ENCODE results near the gene ENTPD1.
"Not testable (repeated sequence)": the region's sequence is repeated elsewhere in the genome, so short reads cannot be mapped to it uniquely, and the experiment has no call there.

Gene ENTPD1

DNA sequence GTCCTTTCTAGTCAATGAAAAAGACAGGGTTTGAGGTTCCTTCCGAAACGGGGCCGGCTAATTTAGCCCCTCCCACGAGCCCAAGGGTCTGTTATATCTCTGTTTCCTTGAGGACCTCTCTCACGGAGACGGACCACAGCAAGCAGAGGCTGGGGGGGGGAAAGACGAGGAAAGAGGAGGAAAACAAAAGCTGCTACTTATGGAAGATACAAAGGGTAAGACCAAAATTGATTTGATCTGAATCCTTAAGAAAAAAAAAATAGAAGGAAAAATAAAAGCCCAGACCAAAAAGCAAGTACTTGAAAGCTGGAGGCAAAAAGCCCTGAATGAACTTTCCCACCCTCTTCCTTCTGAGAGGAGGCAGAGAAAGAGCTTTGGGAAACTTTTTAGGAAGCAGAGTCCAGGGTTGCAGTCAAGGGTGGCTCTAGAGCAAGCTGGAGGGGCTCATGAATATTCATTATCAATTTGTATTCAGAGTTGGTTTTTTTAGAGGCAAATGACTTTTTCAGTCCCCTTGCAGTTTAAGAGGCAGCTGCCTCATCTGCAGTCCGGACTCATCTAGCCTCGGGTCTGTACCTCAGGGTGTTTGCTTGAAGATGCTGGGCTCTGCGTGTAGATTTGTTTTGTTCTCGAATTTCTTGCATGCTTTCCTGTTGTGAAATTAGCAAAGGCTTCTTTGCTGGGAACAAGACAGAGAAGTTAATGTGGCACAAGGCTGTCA is at the start of gene ENTPD1:
Gene ENTPD1 (plus strand): TSS at position 123 of the 721 bp plus-strand sequence. CDS start 77 bp downstream, at position 200.
- no peak for DNase-seq

DNA sequence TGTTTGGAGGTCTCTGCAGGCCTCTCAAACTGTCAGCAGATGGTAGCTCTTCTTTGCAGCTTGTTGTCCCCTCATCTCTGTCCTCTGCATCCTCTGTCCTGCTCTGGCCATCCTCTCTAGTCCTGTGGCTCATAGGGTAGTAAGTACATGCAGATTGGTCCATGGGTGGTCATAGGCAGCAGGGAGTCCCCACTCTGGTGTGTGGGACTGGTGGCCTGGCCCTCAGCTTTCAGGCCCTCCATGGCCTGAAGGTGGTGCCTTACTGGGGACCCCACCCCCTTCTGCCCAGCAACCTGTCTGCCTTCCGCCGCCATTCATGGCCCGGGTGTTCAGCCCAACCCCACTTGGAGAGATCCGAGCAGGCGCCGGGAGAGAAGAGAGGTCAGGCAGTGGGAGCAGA is 49.4 kb upstream of the ENTPD1 start:
- DNase-seq = no peak

GRCh38 chr10:95706990-95707389 is 49.0 kb upstream of the ENTPD1 start:
- no peak for DNase-seq

DNA sequence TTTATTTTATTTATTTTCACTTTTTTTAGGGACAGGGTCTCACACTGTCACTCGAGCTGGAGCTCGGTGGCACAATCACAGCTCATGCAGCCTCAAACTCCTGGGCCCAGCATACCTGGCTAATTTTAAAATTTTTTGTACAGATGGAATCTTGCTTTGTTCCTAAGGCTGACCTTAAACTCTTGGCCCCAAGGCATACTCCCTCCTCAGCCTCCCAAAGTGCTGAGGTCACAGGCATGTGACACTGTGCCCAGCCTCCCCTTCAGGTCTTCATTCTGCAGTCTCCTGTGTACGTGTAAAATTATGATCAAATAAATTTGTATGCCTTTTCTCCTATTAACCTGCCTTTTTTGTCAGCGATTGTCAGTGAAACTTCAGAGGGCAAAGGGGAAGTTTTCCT is 44.5 kb upstream of the ENTPD1 start:
- DNase-seq = no peak

DNA sequence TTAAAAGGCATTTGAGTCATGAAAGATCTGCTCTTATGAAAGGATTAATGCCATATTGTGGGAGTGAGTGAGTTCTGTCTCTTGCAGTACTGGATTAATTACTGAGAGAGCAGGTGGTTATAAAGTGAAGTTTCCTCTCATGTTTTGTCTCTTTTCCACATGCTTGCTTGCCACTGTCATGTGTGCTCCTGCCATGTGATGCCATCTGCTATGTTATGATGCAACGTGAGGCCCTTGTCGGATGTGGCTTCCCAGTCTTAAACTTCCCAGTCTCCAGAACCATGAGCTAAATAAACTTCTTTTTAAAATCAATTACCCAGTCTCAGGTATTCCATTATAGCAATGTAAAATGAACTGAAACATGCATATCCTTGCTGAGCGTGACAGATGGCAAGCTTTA is 39.5 kb upstream of the ENTPD1 start:
- no peak for DNase-seq

DNA sequence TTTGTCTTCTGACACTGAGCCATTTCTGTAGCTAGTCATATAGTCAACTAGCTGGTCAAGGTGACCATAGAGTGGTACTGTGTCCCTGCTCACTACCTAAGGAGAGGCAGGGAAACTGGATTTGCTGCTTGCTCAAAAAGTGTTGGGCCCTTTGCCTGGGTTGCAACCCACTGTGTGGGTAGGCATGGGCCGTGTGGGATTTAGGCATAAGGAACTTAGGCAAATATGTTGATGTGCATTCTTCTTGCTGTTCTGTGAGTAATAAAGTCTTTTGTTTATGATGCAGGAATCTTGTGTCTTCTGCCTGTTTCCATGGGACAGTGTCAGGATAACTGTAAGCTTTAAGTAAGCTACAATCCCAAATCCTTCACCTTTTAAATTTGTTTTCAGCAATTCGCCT is 39.1 kb upstream of the ENTPD1 start:
- DNase-seq = no peak

GRCh38 chr10:95720745-95721144 is 35.2 kb upstream of the ENTPD1 start:
- not testable (repeated sequence) for DNase-seq

DNA sequence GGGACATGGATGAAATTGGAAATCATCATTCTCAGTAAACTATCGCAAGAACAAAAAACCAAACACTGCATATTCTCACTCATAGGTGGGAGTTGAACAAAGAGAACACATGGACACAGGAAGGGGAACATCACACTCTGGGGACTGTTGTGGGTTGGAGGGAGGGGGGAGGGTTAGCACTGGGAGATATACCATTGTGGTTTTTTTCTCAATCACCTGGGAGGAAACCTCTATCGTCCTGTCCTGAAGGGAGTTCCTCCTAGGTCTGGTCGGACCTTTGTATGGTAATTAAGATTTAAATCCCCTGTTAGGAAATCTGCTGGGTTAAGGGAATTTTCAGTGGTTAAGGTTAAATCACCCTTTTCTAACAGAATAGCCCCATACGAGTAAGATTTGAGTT is 33.5 kb upstream of the ENTPD1 start:
- not testable (repeated sequence) for DNase-seq

DNA sequence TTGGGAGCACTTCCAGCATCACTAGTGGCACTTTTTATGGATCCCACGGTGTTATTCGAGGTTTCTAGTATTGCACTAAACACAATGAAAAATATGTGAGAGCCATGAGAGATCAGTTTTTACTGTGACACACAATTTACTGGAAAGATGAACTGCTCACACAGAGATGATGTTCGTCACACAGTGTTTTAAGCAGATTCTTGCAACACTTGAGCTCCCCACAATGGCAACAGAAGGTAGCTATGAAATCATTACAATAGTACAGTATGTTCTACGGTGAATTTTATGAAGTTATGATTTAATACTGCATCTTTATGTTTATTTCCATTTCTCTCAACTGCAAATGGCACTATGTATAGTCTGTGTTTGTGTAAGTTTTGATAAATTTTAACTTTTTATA is 27.4 kb upstream of the ENTPD1 start:
- DNase-seq = no peak

DNA sequence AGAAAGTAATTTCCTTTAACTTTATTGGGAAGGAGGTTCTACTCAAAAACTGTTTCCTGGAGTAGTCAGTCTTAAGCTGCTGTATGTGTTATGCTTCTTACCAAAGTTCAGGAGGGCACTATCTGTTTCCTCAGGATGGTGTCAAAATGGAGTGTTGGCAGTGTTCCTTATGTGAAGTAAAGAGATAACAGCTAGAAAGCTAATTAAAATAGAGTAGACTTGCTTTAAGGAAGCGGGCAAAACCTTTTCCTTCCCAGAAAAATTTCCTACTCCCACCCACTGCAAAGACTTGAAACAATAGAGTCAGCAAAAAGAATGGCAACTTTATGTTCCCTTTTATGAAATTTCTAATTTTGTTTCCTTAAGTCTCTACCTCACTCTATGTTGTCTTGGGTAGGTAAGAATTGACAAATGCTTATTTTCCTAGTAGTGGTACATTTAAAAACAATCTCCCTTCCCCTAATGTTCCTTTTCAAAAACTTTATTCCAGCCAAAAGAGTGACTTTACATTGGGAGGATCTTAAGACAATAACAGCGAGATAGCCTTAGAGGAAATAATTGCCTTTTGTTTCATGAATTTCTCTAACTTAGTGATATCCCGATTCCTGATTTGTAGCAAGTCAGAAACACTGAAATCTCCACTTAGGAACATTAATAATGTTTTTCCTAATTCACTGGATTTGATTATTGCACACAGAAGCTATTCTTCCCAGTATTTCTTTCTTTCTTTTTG is 26.5 kb upstream of the ENTPD1 start:
- DNase-seq = no peak

GRCh38 chr10:95730233-95730632 is 25.7 kb upstream of the ENTPD1 start:
- DNase-seq = no peak

GRCh38 chr10:95732907-95733306 is 23.1 kb upstream of the ENTPD1 start:
- not testable (repeated sequence) for DNase-seq

GRCh38 chr10:95739056-95739455 is 16.9 kb upstream of the ENTPD1 start:
- no peak for DNase-seq

GRCh38 chr10:95741807-95742467 is 14.0 kb upstream of the ENTPD1 start:
- DNase-seq = no peak

DNA sequence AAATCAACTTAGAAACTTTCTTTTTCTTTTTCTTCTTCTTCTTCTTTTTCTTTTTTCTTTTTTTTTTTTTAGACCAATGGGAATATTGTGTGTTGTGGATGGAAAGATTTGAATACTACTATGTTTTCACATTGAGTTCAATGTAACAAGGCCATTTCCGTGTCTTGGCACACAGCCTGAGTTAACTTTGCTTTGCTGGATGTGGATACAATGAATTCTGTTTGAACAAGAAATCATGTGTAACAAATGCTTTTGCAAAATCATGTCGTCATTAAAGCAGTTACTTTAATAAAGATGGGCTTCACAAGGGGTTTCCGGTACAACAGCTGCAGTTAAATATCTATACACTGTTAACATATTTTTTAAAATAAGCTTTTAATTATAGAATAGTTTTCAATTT is 13.5 kb upstream of the ENTPD1 start:
- DNase-seq = no peak

DNA sequence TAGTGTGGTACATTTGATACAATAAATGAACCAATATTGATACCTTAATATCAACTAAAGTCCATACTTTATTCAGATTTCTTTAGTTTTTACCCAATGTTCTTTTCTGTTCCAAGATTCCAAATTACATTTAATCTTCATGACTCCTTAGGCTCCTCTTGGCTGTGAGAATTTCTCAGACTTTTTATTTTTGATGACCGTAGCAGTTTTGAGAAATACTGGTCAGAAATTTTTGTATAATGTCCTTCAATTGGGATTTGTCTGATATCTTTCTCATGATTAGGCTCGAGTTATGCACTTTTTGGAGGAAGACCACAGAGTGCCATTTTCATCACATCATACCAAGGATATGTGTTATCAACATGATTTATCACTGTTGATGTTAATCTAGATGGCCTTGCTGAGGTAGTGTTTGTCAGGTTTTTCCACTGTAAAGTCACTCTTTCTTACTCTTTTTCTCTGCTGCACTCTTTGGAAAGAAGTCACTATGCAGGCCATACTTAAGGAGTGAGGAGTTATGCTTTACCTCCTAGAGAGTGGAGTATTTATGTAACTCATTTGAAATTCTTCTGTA is 12.9 kb upstream of the ENTPD1 start:
- no peak for DNase-seq

DNA sequence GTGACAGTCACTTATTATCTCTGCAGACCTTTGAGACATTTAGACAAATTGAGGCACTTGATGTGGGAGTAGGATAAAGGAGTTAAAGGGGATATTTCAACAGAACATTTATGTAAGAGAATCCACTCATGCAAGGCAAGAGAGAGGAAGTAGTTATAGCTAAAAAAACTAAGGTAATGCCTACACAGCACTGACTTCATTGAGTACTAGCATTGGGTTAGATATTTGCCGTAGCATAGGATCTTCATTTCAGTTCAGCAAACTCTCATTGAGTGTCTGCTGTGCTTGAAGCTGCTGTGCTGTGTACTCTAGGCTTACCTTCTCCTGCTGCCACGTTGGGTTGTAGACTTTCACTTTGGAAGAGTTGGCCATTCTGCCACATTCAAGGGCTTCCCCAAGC is 10.5 kb upstream of the ENTPD1 start:
- DNase-seq = no peak

GRCh38 chr10:95748349-95748748 is 7.6 kb upstream of the ENTPD1 start:
- DNase-seq = no peak

DNA sequence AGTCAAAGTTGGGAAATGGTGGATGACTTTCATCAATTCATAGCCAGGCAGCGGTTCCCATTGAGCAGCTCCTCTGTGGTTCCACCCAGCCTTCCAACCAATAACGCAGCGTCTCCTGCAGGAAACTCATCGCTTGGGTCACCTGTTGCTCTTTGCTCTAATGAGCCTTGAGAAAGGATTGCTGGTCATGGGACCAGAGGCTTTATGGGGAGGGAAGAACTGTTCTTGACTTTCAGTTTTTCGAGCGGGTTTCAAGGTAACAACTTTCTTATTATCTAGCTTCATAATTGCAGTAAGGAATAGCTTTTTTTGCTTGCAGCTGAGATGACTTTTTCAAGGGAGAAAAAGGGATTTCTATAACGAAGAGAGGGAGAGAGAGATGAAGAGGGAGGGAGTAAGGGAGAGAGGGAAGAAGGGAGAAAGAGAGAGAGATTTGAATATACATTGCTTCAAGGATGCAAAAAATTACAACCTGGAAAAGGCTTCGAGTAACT is 405 bp upstream of the ENTPD1 start:
- DNase-seq = no peak

DNA sequence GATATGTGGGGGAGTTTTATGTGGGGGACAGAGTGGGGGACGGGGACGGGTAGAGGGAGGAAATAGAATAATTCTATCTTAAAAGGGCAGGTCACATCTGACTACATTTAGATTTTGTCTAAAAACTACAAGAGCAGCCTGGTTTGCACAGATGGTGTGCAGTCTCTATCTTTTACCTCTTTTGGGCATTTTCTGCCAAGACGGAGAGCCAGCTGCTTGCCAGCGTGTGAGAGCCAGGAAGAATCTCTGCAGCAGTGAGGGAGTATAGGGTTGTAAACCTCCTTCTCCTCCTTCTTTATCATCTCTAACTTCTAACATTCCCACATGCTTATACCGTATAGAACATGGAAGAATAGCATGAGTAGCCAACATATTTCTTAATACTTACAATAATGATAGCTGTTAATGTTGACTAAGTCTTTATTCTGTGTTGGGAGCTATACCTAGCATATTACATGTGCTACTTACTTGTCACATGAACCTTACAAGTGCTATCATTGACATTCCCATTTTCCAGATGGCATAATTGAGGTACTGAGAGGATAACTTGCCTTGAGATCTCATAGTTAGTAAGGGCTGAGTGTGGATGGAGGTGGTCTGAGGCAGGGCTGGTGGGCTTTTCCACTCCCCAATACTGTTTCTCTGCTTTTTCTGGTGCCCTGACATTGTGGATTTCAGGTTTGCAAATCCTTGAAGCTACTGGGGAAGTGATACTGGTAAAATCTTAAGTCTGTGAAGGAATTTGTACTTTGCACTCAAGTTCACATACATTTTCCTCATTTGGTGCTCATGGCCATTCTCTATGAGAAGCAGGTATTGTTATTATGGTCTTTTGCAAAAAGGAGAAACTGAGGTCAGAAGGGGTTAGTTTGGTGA is 1.1 kb downstream of the ENTPD1 start:
- no peak for DNase-seq

DNA sequence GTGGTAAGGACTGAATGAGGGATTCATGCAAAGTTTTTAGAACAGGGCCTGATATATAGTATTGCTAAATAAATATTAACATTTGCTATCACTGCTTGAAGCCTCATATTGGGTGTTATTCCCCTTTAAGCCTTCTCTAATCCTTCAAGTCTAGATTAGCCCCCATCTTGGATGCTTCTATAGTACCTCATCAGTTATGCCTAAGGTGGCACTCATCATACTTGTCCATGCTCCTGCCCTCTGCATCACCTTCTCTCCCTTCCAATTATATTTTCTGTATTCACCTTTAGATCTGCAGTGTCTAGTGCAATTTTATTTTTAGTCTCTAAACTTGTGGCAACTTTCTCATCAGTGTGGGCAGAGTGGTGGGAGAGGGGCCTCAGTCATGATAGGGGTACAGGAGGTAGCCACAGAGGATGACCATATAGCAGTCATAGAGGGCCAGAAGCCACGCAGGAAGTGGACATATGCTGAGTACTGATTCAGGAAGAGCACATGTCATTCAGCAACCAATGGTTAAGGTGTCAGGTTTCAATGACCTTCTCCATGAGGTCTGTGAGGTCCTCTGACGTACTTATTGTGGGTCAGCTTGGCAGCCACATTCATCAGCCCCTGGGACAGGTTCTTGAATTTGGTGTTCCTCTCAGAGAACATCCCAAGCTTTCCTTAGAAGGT is 2.5 kb downstream of the ENTPD1 start:
- DNase-seq = no peak

Data from stimulated activated CD4-positive, alpha-beta T cell treated with anti-CD3 and anti-CD28 coated beads, Interleukin-1b, Interleukin-23, amount 100 ng/mL, for 48 hours (primary cell).